ENCODE data around the gene SERPINC1. TPM values are rescaled to one million over a fixed set of nuclear protein-coding genes. Genes with fewer than 3 reads are reported as not detected.
"Not testable (repeated sequence)": the region's sequence is repeated elsewhere in the genome, so short reads cannot be mapped to it uniquely, and the experiment has no call there.

Gene SERPINC1
- total and polyA plus RNA-seq, 2 experiments from 2014 or later, result 85.4 to 125 TPM

DNA sequence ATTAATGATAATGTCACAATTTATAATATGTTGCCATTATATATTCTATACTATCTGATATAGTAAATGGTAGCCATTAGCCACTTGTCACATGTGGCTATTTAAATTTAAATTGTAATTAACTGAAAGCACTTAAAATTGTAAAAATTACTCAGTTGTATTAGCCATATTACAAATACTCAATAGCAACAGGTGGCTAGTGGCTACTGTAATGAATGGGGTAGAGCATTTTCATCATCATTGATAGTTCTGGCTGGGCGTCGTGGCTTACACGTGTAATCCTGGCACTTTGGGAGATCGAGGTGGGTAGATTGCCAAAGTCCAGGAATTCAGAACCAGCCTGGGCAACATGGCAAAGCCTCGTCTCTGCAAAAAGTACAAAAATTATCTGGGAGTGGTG is 32.4 kb downstream of the SERPINC1 start:
- Histone ChIP-seq H3K4me2 (no peak overlapping the region), H3K9me2 (replicated peaks; ENCODE audit: insufficient read depth) (no peaks in the 10 kb centered on the region), H3K4me1 (ENCODE audit: insufficient read depth) (no peaks in the 10 kb centered on the region), H3K27ac (no peak overlapping the region), H3K4me3 (no peak overlapping the region), H3K36me3 (replicated peaks; ENCODE audit: insufficient read depth, low read depth) (no peaks in the 10 kb centered on the region), H3K27me3 (no peaks in the 10 kb centered on the region), H3K9me3 (ENCODE audit: low read depth) (no peaks in the 10 kb centered on the region), H2AFZ (no peak overlapping the region), H4K20me1 (ENCODE audit: insufficient read depth, poor library complexity, severe bottlenecking) (no peaks in the 10 kb centered on the region), H3K79me2 (no peaks in the 10 kb centered on the region)
- DNase-seq (ENCODE audit: low spot score), result no peak
- 95% methylated on average over 5 of the region's 5 CpGs for WGBS (ENCODE audit: low lambda C conversion rate, missing lambda C conversion rate)
- TF ChIP-seq EZH2 (IDR thresholded peaks at IDR 0.05; ENCODE audit: borderline replicate concordance) (no peak), CTCF (IDR thresholded peaks at IDR 0.05; ENCODE audit: poor library complexity) (no peak), EZH2phosphoT487 (IDR thresholded peaks at IDR 0.05; ENCODE audit: low read depth, severe bottlenecking, unreplicated experiment) (no peak)

DNA sequence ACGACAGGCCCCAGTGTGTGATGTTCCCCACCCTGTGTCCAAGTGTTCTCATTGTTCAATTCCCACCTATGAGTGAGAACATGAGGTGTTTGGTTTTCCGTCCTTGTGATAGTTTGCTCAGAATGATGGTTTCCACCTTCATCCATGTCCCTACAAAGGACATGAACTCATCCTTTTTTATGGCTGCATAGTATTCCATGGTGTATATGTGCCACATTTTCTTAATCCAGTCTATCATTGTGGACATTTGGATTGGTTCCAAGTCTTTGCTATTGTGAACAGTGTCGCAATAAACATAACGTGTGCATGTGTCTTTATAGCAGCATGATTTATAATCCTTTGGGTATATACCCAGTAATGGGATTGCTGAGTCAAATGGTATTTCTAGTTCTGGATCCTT is 36.0 kb downstream of the SERPINC1 start:
- H3K27me3 ChIP-seq; H3K27ac ChIP-seq; H3K9me2 ChIP-seq (replicated peaks; ENCODE audit: insufficient read depth); DNase-seq (ENCODE audit: low spot score); H3K9me3 ChIP-seq (ENCODE audit: low read depth); H3K4me3 ChIP-seq; H3K4me1 ChIP-seq (ENCODE audit: insufficient read depth); H2AFZ ChIP-seq; H4K20me1 ChIP-seq (ENCODE audit: insufficient read depth, poor library complexity, severe bottlenecking); H3K36me3 ChIP-seq (replicated peaks; ENCODE audit: insufficient read depth, low read depth); H3K79me2 ChIP-seq; H3K4me2 ChIP-seq: not testable (repeated sequence)
- WGBS (ENCODE audit: low lambda C conversion rate, missing lambda C conversion rate), result 94% methylated on average over 3 of the region's 4 CpGs

GRCh38 chr1:173878251-173878650 is 38.9 kb downstream of the SERPINC1 start:
- H3K9me3 ChIP-seq (ENCODE audit: low read depth), result no peaks in the 10 kb centered on the region
- H2AFZ ChIP-seq, result no peak overlapping the region
- H3K4me3 ChIP-seq, result no peak overlapping the region
- H3K4me2 ChIP-seq, result no peak overlapping the region
- no peaks in the 10 kb centered on the region for H3K4me1 ChIP-seq (ENCODE audit: insufficient read depth)
- no peak overlapping the region for H3K27ac ChIP-seq
- H4K20me1 ChIP-seq (ENCODE audit: insufficient read depth, poor library complexity, severe bottlenecking), result no peaks in the 10 kb centered on the region
- no peaks in the 10 kb centered on the region for H3K79me2 ChIP-seq
- TF ChIP-seq CTCF (IDR thresholded peaks at IDR 0.05; ENCODE audit: poor library complexity) (no peak), EZH2 (IDR thresholded peaks at IDR 0.05; ENCODE audit: borderline replicate concordance) (no peak), EZH2phosphoT487 (IDR thresholded peaks at IDR 0.05; ENCODE audit: low read depth, severe bottlenecking, unreplicated experiment) (no peak)
- H3K36me3 ChIP-seq (replicated peaks; ENCODE audit: insufficient read depth, low read depth), result no peaks in the 10 kb centered on the region
- H3K9me2 ChIP-seq (replicated peaks; ENCODE audit: insufficient read depth), result no peaks in the 10 kb centered on the region
- H3K27me3 ChIP-seq, result no peaks in the 10 kb centered on the region
- DNase-seq (ENCODE audit: low spot score), result no peak

- no peak overlapping the region for H3K27ac ChIP-seq
- no peaks in the 10 kb centered on the region for H3K4me1 ChIP-seq (ENCODE audit: insufficient read depth)
- no peak overlapping the region for H2AFZ ChIP-seq
- no peak for DNase-seq (ENCODE audit: low spot score)
- no peaks in the 10 kb centered on the region for H4K20me1 ChIP-seq (ENCODE audit: insufficient read depth, poor library complexity, severe bottlenecking)
- H3K9me3 ChIP-seq (ENCODE audit: low read depth), result no peaks in the 10 kb centered on the region
- H3K27me3 ChIP-seq, result no peaks in the 10 kb centered on the region
- H3K9me2 ChIP-seq (replicated peaks; ENCODE audit: insufficient read depth), result no peaks in the 10 kb centered on the region
- no peak overlapping the region for H3K4me3 ChIP-seq
- H3K79me2 ChIP-seq, result peaks cover 3% of the 10 kb centered on the region
- TF ChIP-seq EZH2phosphoT487 (IDR thresholded peaks at IDR 0.05; ENCODE audit: low read depth, severe bottlenecking, unreplicated experiment) (no peak), CTCF (IDR thresholded peaks at IDR 0.05; ENCODE audit: poor library complexity) (no peak), EZH2 (IDR thresholded peaks at IDR 0.05; ENCODE audit: borderline replicate concordance) (no peak)
- H3K36me3 ChIP-seq (replicated peaks; ENCODE audit: insufficient read depth, low read depth), result no peaks in the 10 kb centered on the region
- no peak overlapping the region for H3K4me2 ChIP-seq
- WGBS (ENCODE audit: low lambda C conversion rate, missing lambda C conversion rate), result 95% methylated on average over 5 of the region's 5 CpGs
Observed at GRCh38 chr1:173876732-173877131, 40.4 kb downstream of the SERPINC1 start.
